GM23248 (cell line): ENCODE measurements around the gene TYW5.

Source experiments
- EZH2 ChIP-seq: fragments of 200-600 bp; sonication (generic); IDR thresholded peaks from 2 replicates; pipeline ENCODE4 v1.6.1; 2018; ENCODE audit warnings: antibody characterized with exemption, mild to moderate bottlenecking; ENCODE audit not compliant: insufficient read depth, poor library complexity, severe bottlenecking
- EZH2phosphoT487 ChIP-seq: fragments of 200-600 bp; sonication (generic); IDR thresholded peaks from 2 replicates; pipeline ENCODE4 v1.6.1; 2018; ENCODE audit warnings: antibody characterized with exemption, moderate library complexity, mild to moderate bottlenecking, low read depth; ENCODE audit not compliant: insufficient read depth

- TF ChIP-seq EZH2: no peak
- TF ChIP-seq EZH2phosphoT487: no peak
Observed at GRCh38 chr2:199997296-199997695, 42.0 kb upstream of the TYW5 start.
